ENCODE measurements around the gene ANAPC2. TPM values are rescaled to one million over a fixed set of nuclear protein-coding genes. Genes with fewer than 3 reads are reported as not detected.

Gene ANAPC2
- total and polyA plus RNA-seq, 2 of the 4 experiments (the other 2 are of a cell fraction), result 9.3 to 29.5 TPM

DNA sequence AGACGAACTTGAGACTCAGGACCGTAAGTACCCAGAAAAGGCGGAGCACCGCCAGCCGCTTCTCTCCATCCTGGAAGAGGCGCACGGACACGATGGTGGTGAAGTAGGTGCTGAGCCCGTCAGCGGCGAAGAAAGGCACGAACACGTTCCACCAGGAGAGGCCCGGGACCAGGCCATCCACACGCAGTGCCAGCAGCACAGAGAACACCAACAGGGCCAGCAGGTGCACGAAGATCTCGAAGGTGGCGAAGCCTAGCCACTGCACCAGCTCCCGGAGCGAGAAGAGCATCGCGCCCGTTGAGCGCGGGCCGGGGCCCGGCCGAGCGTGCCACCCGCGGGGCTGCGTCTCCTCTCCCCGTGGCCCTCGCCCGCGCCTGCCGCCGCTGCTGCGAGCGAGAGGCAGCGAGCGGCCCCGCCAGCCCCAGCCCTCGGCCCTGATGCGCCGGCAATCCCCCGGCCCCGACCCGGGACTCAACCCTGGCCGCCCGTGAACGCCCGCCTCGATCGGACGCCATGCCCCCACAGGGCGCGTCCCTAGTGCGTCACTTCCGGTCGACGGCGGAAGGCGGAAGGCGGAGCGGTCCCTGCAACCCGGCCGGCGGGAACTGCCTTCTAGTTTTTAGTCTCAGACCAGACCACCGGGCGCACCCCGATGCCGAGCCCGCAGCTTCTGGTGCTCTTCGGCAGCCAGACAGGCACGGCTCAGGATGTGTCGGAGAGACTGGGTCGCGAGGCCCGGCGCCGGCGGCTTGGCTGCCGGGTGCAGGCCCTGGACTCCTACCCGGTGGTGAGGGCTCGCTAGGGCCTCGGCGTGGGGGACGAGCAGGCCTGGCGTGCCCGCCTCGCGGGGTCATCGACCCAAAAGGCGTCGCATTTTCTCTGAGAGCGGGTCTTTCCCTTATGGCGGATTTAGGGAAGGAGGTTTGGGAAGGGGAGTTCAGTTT is 17.0 kb upstream of the ANAPC2 start, which contains the start of the genes NDOR1 and TMEM203:
Gene NDOR1, plus strand, starts transcription at position 575 of the 944 bp plus-strand sequence. Its CDS starts 78 bp downstream, at position 653.
Gene TMEM203, minus strand, starts transcription at position 523 of the 944 bp plus-strand sequence. Its CDS starts 234 bp downstream, at position 289.
- 0% methylated on average over 37 of the region's 98 CpGs; no CpG with 5 or more reads in 1 of the 2 experiments for WGBS, 2 experiments (ENCODE audit: extremely low coverage in 2 of 2, insufficient read length in 1 of 2)
- Histone ChIP-seq H3K4me2 (ENCODE audit: low read depth, low read length) (peak within 1 kb of the TSS; percentile 99), H3K9ac (ENCODE audit: low read depth, low read length) (peak within 1 kb of the TSS; percentile 89), H4K5ac (ENCODE audit: low read depth, low read length) (peak within 1 kb of the TSS; percentile 76), H4K91ac (ENCODE audit: insufficient read depth, low read depth, low read length) (peak within 1 kb of the TSS; percentile 75), H3K56ac (ENCODE audit: extremely low read depth, insufficient read depth, low read length) (peak within 1 kb of the TSS; percentile 71), H3K4ac (ENCODE audit: low read depth, low read length) (peak within 1 kb of the TSS; percentile 89), H3K14ac (replicated peaks; ENCODE audit: low read depth, low read length) (peak within 1 kb of the TSS; percentile 66), H3K9me1 (ENCODE audit: insufficient read depth, low read length) (0 out of 2 replicates have a peak, but pooled peaks cover 2% of the 10 kb centered on the region), H4K20me1 (ENCODE audit: insufficient read depth, low read length) (peaks cover 9% of the 10 kb centered on the region), H2AFZ (replicated peaks; ENCODE audit: low read length, poor library complexity) (peak within 1 kb of the TSS; percentile 97), H3K36me3 (ENCODE audit: control insufficient read depth, insufficient read depth, low read length) (peaks cover 8% of the 10 kb centered on the region), H2BK20ac (ENCODE audit: low read depth, low read length) (no peak within 1 kb of the TSS), H3K79me1 (ENCODE audit: low read depth in 1 of 2, low read length in 2 of 2) (peaks cover 45 to 63% of the 10 kb centered on the region in 2 experiments), H2BK5ac (ENCODE audit: low read depth, low read length, poor library complexity, severe bottlenecking) (peak within 1 kb of the TSS; percentile 41), H2AK5ac (ENCODE audit: low read depth, low read length) (peak within 1 kb of the TSS; percentile 90), H3K27me3 (ENCODE audit: control insufficient read depth, insufficient read depth, low read length) (no peaks in the 10 kb centered on the region), H3K18ac (ENCODE audit: low read depth, low read length) (no peak within 1 kb of the TSS), H2AK9ac (replicated peaks; ENCODE audit: low read depth, low read length, poor library complexity) (peak within 1 kb of the TSS; percentile 97), H2BK15ac (ENCODE audit: low read depth, low read length) (no peak within 1 kb of the TSS), H3K27ac (ENCODE audit: insufficient read depth, low read length) (peak within 1 kb of the TSS; percentile 85), H4K8ac (ENCODE audit: low read depth in 2 of 2, low read length in 2 of 2) (peak within 1 kb of the TSS; percentile 94 to 98), H2BK120ac (ENCODE audit: low read depth, low read length) (no peak within 1 kb of the TSS), H3K4me3 (ENCODE audit: insufficient read depth, low read depth, low read length) (peak within 1 kb of the TSS; percentile 93), H3K4me1 (ENCODE audit: control insufficient read depth, insufficient read depth, low read length) (peaks cover 10% of the 10 kb centered on the region), H3K23ac (ENCODE audit: low read depth, low read length) (peak within 1 kb of the TSS; percentile 98), H3K9me3 (ENCODE audit: control insufficient read depth, insufficient read depth, low read length) (no peaks in the 10 kb centered on the region)
- ChIA-PET CTCF (no interaction called here), POLR2A (ENCODE audit: unreplicated experiment) (interaction anchor here (0.6 kb wide), 1 partner anchor 76 kb away, joined by 4 read pairs; no protein-coding TSS in a partner anchor)
- in situ Hi-C loops (cut with MboI; ENCODE audit: low sequenced_read_pairs) (no loop called here), dilution Hi-C loops (cut with HindIII; ENCODE audit: low sequenced_read_pairs, unreplicated experiment) (no loop called here), intact Hi-C loops (cut with micrococcal nuclease) (no loop called here)
- no TSS peak for BruUV-seq (replicated peaks)
- ATAC-seq (ENCODE audit: low read depth) (peak; percentile 53), DNase-seq (peak; percentile 77)
- peak; percentile 91; the same call in 1 of the 2 replicates for TF ChIP-seq MAZ (IDR thresholded peaks at IDR 0.05; ENCODE audit: borderline replicate concordance, low read depth, low read length)
- no peak for TF ChIP-seq MAFK (IDR thresholded peaks at IDR 0.05; ENCODE audit: low read depth, low read length)
- TF ChIP-seq BHLHE40 (IDR thresholded peaks at IDR 0.05; ENCODE audit: low read depth, low read length), result no peak
- no peak for TF ChIP-seq RCOR1 (IDR thresholded peaks at IDR 0.05; ENCODE audit: insufficient replicate concordance, low read length)
- TF ChIP-seq POLR2A (IDR thresholded peaks at IDR 0.05; ENCODE audit: low read depth, low read length), result peak; percentile 77
- TF ChIP-seq CEBPB (IDR thresholded peaks at IDR 0.05; ENCODE audit: low read depth, low read length), result no peak
- TF ChIP-seq, protein P1, sequence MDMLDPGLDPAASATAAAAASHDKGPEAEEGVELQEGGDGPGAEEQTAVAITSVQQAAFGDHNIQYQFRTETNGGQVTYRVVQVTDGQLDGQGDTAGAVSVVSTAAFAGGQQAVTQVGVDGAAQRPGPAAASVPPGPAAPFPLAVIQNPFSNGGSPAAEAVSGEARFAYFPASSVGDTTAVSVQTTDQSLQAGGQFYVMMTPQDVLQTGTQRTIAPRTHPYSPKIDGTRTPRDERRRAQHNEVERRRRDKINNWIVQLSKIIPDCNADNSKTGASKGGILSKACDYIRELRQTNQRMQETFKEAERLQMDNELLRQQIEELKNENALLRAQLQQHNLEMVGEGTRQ (IDR thresholded peaks at IDR 0.05; ENCODE audit: low read depth, low read length), result no peak
- TF ChIP-seq MXI1 (IDR thresholded peaks at IDR 0.05; ENCODE audit: borderline replicate concordance, low read depth, low read length), result peak; percentile 85; the same call in 1 of the 2 replicates
- no peak for TF ChIP-seq RFX5 (IDR thresholded peaks at IDR 0.05; ENCODE audit: low read depth, low read length)
- TF ChIP-seq, protein P2, sequence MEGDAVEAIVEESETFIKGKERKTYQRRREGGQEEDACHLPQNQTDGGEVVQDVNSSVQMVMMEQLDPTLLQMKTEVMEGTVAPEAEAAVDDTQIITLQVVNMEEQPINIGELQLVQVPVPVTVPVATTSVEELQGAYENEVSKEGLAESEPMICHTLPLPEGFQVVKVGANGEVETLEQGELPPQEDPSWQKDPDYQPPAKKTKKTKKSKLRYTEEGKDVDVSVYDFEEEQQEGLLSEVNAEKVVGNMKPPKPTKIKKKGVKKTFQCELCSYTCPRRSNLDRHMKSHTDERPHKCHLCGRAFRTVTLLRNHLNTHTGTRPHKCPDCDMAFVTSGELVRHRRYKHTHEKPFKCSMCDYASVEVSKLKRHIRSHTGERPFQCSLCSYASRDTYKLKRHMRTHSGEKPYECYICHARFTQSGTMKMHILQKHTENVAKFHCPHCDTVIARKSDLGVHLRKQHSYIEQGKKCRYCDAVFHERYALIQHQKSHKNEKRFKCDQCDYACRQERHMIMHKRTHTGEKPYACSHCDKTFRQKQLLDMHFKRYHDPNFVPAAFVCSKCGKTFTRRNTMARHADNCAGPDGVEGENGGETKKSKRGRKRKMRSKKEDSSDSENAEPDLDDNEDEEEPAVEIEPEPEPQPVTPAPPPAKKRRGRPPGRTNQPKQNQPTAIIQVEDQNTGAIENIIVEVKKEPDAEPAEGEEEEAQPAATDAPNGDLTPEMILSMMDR (conservative IDR thresholded peaks at IDR 0.05; ENCODE audit: low read depth, low read length), result no peak
- no peak for TF ChIP-seq FOS (IDR thresholded peaks at IDR 0.05; ENCODE audit: low read depth, low read length)
